Measurements from ENCODE around the gene SHISA8. TPM values are rescaled to one million over a fixed set of nuclear protein-coding genes. Genes with fewer than 3 reads are reported as not detected.

Gene SHISA8
- total and polyA plus RNA-seq, 4 donors, result not detected

- Histone ChIP-seq H3K27ac (ENCODE audit: low read depth in 1 of 2, low read length in 2 of 2) (no peak overlapping the region), H3K4me3 (ENCODE audit: low read depth in 1 of 3, low read length in 3 of 3) (no peak overlapping the region), H3K9ac (ENCODE audit: low read depth in 1 of 2, low read length in 2 of 2) (no peak overlapping the region), H3K36me3 (ENCODE audit: control insufficient read depth in 4 of 4, insufficient read depth in 3 of 4, low read depth in 1 of 4, low read length in 3 of 4) (peaks cover 5 to 10% (median 6%) of the 10 kb centered on the region in 4 donors), H3K4me1 (ENCODE audit: control insufficient read depth in 4 of 4, insufficient read depth in 4 of 4, low read length in 3 of 4) (peaks cover 0 to 7% (median 5%) of the 10 kb centered on the region in 4 donors), H3K27me3 (ENCODE audit: control insufficient read depth in 4 of 4, insufficient read depth in 4 of 4, low read length in 3 of 4) (no peaks in the 10 kb centered on the region), H3K9me3 (ENCODE audit: control insufficient read depth in 4 of 4, low read length in 3 of 4) (no peaks in the 10 kb centered on the region)
- no peak for TF ChIP-seq FOXA2 (IDR thresholded peaks at IDR 0.05)
- TF ChIP-seq SP1 (IDR thresholded peaks at IDR 0.05), result no peak
- no peak for TF ChIP-seq NR2F2 (IDR thresholded peaks at IDR 0.05)
- TF ChIP-seq RAD21 (IDR thresholded peaks at IDR 0.05), result no peak
- no peak for TF ChIP-seq TAF1 (conservative IDR thresholded peaks at IDR 0.05)
- no peak for TF ChIP-seq MAX (IDR thresholded peaks at IDR 0.05)
- TF ChIP-seq EGR1 (IDR thresholded peaks at IDR 0.05; ENCODE audit: low read depth in 2 of 2), result no peak
- TF ChIP-seq HNF4G (IDR thresholded peaks at IDR 0.05), result no peak
- no peak for TF ChIP-seq FOXA1 (IDR thresholded peaks at IDR 0.05)
- no peak for TF ChIP-seq REST (IDR thresholded peaks at IDR 0.05)
- no peak for TF ChIP-seq GABPA (IDR thresholded peaks at IDR 0.05 in 1 of 2, conservative IDR thresholded peaks at IDR 0.05 in 1 of 2)
- no peak for TF ChIP-seq HNF4A (conservative IDR thresholded peaks at IDR 0.05)
- no peak for TF ChIP-seq ZBTB33 (IDR thresholded peaks at IDR 0.05)
- TF ChIP-seq YY1 (IDR thresholded peaks at IDR 0.05), result no peak
- no peak for TF ChIP-seq JUND (IDR thresholded peaks at IDR 0.05)
- TF ChIP-seq ATF3 (IDR thresholded peaks at IDR 0.05), result no peak
- TF ChIP-seq RXRA (IDR thresholded peaks at IDR 0.05), result no peak
- TF ChIP-seq CTCF (IDR thresholded peaks at IDR 0.05; ENCODE audit: low read depth, low read length, missing input control), result no peak
- DNase-seq (ENCODE audit: low spot score), result no peak
- 76% methylated on average over 4 of the region's 4 CpGs for WGBS
These were observed 52.7 kb downstream of the SHISA8 start for GRCh38 chr22:41862160-41862529.

Small RNA genes lying within 50 kb of the gene (small RNA-seq; reads per million reads assigned to genes)
- 2.2 reads per million, percentile 88 among the genes with 10 or more reads in this experiment for gene MIR33A

Other genes with a start within 250 kb of the SHISA8 start
- gene SNU13, start 226.2 kb downstream of the SHISA8 start, total RNA-seq, result 10 to 100 TPM; 22.3 to 35.3 TPM
- gene SNU13, start 226.2 kb downstream of the SHISA8 start, polyA plus RNA-seq, result 100 to 1,000 TPM in 1 of 2 donors, 10 to 100 TPM in 1; 52.6 to 104 TPM
- 1 to 10 TPM in 1 of 2 donors, under 1 TPM in 1; 0.33 to 1.0 TPM for gene MEI1, start 215.6 kb downstream of the SHISA8 start, total RNA-seq
- gene MEI1, start 215.6 kb downstream of the SHISA8 start, polyA plus RNA-seq, result 1 to 10 TPM in 1 of 2 donors, under 1 TPM in 1; 0.43 to 1.3 TPM
- gene CCDC134, start 114.4 kb downstream of the SHISA8 start, total RNA-seq, result 10 to 100 TPM; 10.7 to 13.2 TPM
- gene CCDC134, start 114.4 kb downstream of the SHISA8 start, polyA plus RNA-seq, result 1 to 10 TPM; 2.0 TPM
- gene SREBF2, start 82.0 kb downstream of the SHISA8 start, total RNA-seq, result 10 to 100 TPM; 60.0 to 69.6 TPM
- gene SREBF2, start 82.0 kb downstream of the SHISA8 start, polyA plus RNA-seq, result 10 to 100 TPM; 18.3 to 54.5 TPM
- gene TNFRSF13C, start 11.7 kb upstream of the SHISA8 start, total RNA-seq, result under 1 TPM; under 0.01 to 0.37 TPM
- under 1 TPM; 0.02 to 0.26 TPM for gene TNFRSF13C, start 11.7 kb upstream of the SHISA8 start, polyA plus RNA-seq
- 10 to 100 TPM in 1 of 2 donors, under 1 TPM in 1; 0.17 to 26.3 TPM for gene CENPM, start 32.1 kb upstream of the SHISA8 start, total RNA-seq
- 1 to 10 TPM; 1.7 to 2.9 TPM for gene CENPM, start 32.1 kb upstream of the SHISA8 start, polyA plus RNA-seq
- gene SEPTIN3, start 54.4 kb upstream of the SHISA8 start, total RNA-seq, result under 1 TPM in 1 of 2 donors, not detected in 1; under 0.01 TPM
- under 1 TPM; 0.04 to 0.07 TPM for gene SEPTIN3, start 54.4 kb upstream of the SHISA8 start, polyA plus RNA-seq
- under 1 TPM; 0.33 to 0.50 TPM for gene WBP2NL, start 83.7 kb upstream of the SHISA8 start, total RNA-seq
- gene WBP2NL, start 83.7 kb upstream of the SHISA8 start, polyA plus RNA-seq, result under 1 TPM; 0.12 to 0.18 TPM
- 10 to 100 TPM; 28.4 to 33.9 TPM for gene NAGA, start 155.7 kb upstream of the SHISA8 start, total RNA-seq
- 10 to 100 TPM; 12.8 to 19.4 TPM for gene NAGA, start 155.7 kb upstream of the SHISA8 start, polyA plus RNA-seq
- 1 to 10 TPM; 1.8 to 5.1 TPM for gene PHETA2, start 159.2 kb upstream of the SHISA8 start, total RNA-seq
- 1 to 10 TPM in 1 of 2 donors, under 1 TPM in 1; 0.89 to 1.3 TPM for gene PHETA2, start 159.2 kb upstream of the SHISA8 start, polyA plus RNA-seq
- 1 to 10 TPM; 7.2 to 8.9 TPM for gene SMDT1, start 164.6 kb upstream of the SHISA8 start, total RNA-seq
- 100 to 1,000 TPM in 1 of 2 donors, 10 to 100 TPM in 1; 70.9 to 115 TPM for gene SMDT1, start 164.6 kb upstream of the SHISA8 start, polyA plus RNA-seq
- 10 to 100 TPM; 43.7 to 45.4 TPM for gene NDUFA6, start 175.7 kb upstream of the SHISA8 start, total RNA-seq
- 100 to 1,000 TPM in 1 of 2 donors, 10 to 100 TPM in 1; 67.7 to 235 TPM for gene NDUFA6, start 175.7 kb upstream of the SHISA8 start, polyA plus RNA-seq
- gene CYP2D6, start 215.7 kb upstream of the SHISA8 start, total RNA-seq, result 100 to 1,000 TPM in 1 of 2 donors, 10 to 100 TPM in 1; 23.8 to 236 TPM
- gene CYP2D6, start 215.7 kb upstream of the SHISA8 start, polyA plus RNA-seq, result 100 to 1,000 TPM; 175 to 486 TPM